ENCODE data around the gene PTOV1.

GRCh38 chr19:49832556-49832955 lies 18.4 kb upstream of the PTOV1 start:
- TF ChIP-seq, protein P1, sequence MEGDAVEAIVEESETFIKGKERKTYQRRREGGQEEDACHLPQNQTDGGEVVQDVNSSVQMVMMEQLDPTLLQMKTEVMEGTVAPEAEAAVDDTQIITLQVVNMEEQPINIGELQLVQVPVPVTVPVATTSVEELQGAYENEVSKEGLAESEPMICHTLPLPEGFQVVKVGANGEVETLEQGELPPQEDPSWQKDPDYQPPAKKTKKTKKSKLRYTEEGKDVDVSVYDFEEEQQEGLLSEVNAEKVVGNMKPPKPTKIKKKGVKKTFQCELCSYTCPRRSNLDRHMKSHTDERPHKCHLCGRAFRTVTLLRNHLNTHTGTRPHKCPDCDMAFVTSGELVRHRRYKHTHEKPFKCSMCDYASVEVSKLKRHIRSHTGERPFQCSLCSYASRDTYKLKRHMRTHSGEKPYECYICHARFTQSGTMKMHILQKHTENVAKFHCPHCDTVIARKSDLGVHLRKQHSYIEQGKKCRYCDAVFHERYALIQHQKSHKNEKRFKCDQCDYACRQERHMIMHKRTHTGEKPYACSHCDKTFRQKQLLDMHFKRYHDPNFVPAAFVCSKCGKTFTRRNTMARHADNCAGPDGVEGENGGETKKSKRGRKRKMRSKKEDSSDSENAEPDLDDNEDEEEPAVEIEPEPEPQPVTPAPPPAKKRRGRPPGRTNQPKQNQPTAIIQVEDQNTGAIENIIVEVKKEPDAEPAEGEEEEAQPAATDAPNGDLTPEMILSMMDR (IDR thresholded peaks at IDR 0.05; ENCODE audit: poor library complexity): no peak
- no peak for TF ChIP-seq EZH2phosphoT487 (IDR thresholded peaks at IDR 0.05; ENCODE audit: low read depth, severe bottlenecking, unreplicated experiment)
